ENCODE results near the gene PIWIL1. TPM values are rescaled to one million over a fixed set of nuclear protein-coding genes. Genes with fewer than 3 reads are reported as not detected.

The PIWIL1 gene
- total RNA-seq, 2 donors from 2014 or later: not detected

DNA sequence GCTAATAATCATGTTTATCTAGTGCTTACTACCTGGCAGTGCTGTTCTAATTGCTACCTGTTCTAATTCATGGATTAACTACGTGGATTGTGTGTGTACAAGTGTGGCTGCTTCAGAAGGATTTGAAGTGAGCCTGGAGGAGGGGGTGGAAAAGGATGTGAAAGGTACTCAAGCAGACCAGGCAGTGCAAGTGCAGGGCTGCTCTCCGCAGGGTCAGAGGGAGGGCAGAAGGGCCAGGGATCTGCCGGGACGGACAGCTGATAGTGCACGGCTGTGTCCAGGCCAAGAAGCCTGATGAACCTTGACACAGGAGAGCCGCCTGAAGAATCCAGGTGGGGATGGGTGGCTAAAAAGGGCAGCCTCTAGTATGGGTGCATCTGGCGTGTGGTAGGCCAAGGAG is 28.5 kb downstream of the PIWIL1 start:
- no peak for DNase-seq (ENCODE audit: low spot score)
- intact Hi-C loops (cut with DNase I): no loop called here

GRCh38 chr12:130367003-130367402 is 29.3 kb downstream of the PIWIL1 start:
- intact Hi-C loops (cut with DNase I): no loop called here
- DNase-seq (ENCODE audit: low spot score): no peak

DNA sequence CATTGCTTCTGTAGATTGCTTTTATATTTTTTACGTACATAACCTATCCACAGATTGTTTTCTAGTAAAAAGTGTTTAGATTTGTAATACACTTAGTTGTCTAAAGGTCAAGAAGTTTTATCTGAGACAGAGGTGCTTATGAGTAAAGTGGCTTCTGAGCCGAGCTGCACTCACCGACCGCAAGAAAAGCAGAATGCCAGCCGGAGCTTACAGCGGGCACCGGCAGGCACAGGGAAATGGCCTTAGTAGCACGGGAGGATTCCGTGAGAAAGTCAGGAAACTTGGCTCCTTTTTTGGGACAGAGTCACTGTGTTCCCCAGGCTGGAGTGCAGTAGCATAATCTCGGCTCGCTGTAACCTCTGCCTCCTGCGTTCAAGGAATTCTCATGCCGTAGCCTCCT is 29.8 kb downstream of the PIWIL1 start:
- intact Hi-C loops (cut with DNase I): no loop called here
- no peak for DNase-seq (ENCODE audit: low spot score)

DNA sequence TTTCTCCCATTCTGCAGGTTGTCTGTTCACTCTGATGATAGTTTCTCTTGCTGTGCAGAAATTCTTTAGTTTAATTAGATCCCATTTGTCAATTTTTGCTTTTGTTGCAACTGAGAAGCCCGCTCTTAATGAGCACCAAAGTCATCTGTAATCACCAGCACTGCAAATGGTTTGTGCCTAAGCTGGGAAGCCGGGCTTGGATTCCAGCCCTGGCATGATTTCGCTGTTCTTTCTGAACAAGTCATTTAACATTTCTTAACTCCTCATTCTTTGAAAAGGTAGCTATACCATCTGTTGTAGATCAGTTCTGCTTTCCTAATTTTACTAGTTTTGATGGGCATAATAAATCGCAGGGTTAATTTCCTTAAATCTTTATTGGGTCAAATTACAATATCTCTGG is 32.1 kb downstream of the PIWIL1 start:
- intact Hi-C loops (cut with DNase I): no loop called here
- DNase-seq (ENCODE audit: low spot score): no peak

GRCh38 chr12:130371296-130371695 is 33.6 kb downstream of the PIWIL1 start:
- no peak for DNase-seq (ENCODE audit: low spot score)
- intact Hi-C loops (cut with DNase I): no loop called here

DNA sequence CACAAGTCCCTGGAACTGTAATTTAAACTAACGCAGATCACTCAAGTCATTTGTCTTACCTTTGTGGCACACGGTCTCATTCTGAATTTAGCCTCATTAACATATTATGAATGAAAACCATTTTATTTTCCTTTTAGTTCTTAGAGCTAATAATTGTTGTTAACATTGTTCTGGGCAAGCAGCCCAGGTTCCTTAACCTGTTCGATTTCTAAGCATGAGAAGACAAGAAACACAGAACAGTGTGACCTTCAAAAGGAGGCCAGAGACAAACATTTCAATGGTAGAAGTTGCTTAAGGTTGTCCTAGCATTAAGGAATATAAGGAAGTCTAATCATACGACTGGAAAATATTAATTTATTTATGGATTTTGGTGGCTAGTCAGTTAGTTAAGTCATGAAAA is 35.2 kb downstream of the PIWIL1 start:
- no peak for DNase-seq (ENCODE audit: low spot score)

DNA sequence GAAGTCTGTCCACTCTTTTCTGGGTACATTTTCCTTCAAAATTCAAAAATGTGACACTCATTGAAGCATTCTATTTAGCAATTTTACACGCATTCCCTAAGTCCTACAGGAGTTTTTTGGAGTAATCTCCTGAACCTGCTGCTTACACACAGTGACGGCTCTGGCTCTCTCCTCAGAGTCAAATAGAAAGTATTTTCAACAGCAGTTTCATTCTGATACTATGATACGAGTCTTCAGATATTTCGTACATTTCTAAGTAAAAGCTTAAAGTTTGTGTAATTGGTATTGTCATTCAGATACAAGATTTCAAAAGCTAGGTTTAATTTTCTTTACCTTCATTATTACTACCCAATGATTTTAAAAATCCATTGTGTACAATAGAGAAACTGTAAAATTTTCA is 36.4 kb downstream of the PIWIL1 start:
- DNase-seq (ENCODE audit: low spot score): no peak
- intact Hi-C loops (cut with DNase I): loop anchor here in 1 of 2 donors (2.0 kb wide), 1 partner anchor 51 kb away; no protein-coding TSS in a partner anchor

More for the DNA sequence above, 35.2 kb downstream of the PIWIL1 start:
- intact Hi-C loops (cut with DNase I): no loop called here

DNA sequence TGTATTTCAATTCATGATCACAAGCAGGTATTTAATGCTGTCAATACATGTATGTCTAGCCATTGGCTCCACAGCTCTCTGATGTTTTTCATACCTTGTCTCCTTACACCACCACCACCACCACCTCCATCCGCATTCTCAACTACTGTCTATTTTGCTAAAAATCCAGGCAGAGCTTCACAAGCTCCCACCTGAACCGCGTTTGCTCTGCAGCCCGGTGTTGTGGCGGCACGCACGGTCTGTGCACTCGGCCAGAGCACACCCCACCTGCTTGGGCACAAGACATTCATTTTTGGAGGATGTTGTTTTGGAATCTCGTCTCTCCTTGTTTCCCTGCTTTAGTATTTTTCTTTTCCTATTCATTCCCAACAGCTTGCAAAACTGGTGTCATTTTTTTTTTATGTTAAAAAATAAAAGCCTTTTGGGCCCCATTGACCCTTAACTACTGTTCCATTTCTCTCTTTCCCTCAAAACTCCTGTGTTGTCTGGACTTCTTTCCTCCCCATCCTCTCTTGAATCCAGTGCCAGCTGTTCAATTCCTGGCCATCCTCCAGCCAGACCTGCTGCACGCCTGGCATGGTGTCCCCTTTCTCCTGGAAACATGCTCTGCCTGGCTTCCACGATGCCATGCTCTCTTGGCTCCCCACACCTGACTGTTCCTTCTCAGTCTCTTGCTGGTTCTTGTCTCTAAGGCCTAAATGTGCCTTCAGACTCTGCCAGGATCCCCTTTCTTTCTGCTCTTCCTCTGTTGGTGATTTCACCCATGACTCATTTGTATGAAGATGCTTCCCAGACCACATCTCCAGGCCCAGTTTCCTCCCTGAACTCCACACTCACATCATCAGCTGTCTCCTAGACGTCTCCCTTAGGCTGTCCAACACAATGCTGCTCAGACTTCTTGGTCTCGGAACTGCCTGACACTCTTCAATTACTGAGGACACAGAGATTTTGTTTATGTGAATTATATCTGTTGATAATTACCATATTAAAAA is 37.9 kb downstream of the PIWIL1 start:
- intact Hi-C loops (cut with DNase I): loop anchor here in 1 of 2 donors (2.0 kb wide), 1 partner anchor 53 kb away; no protein-coding TSS in a partner anchor
- DNase-seq (ENCODE audit: low spot score): no peak

DNA sequence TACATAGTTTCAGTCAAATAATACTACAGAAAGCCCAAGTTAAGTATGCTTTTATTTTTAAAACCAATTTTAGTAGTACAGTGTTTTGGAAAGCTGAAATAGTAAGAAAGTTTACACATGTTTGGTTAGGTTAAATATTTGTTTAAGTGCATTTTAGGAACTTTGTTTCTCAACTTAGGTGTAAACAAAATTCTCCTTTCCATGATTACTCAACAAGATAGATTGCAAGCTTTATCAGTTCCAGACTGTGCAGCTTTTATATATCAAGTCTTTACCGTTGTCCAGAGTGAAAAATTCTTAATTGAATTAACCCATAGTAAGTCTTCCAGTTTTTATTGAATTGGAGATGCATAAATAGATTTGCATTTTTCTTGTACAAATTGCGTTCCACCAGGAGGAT is 45.1 kb downstream of the PIWIL1 start:
- intact Hi-C loops (cut with DNase I): no loop called here
- no peak for DNase-seq (ENCODE audit: low spot score)

GRCh38 chr12:130384234-130384633 is 46.5 kb downstream of the PIWIL1 start:
- intact Hi-C loops (cut with DNase I): no loop called here
- no peak for DNase-seq (ENCODE audit: low spot score)

- intact Hi-C loops (cut with DNase I): no loop called here
- no peak for DNase-seq (ENCODE audit: low spot score)
Observed at GRCh38 chr12:130385193-130385592, 47.5 kb downstream of the PIWIL1 start.

- intact Hi-C loops (cut with DNase I): no loop called here
- DNase-seq (ENCODE audit: low spot score): no peak
Observed at GRCh38 chr12:130391186-130391585, 53.5 kb downstream of the PIWIL1 start.

- no peak for DNase-seq (ENCODE audit: low spot score)
- intact Hi-C loops (cut with DNase I): no loop called here
Observed at GRCh38 chr12:130394906-130395305, 57.2 kb downstream of the PIWIL1 start.

DNA sequence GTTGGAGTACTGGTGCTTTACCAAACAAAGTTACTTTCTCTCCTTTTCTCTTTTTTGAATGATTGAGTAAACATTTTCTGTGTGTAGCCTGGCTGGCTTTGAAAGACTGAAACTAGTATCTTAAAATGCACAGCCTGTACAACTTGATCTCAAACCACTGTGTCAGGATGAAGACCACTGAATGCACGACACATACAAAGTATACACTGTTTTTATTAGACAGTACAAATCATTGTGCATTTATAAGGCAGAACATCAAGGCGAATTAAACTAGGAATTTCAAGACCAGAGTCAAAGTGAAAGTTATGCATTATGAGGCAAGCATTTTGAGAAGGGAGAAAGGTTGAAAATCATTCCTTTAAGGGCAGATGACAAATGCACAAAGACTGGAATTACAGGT is 59.0 kb downstream of the PIWIL1 start:
- DNase-seq (ENCODE audit: low spot score): no peak
- intact Hi-C loops (cut with DNase I): no loop called here

GRCh38 chr12:130398100-130398848 is 60.6 kb downstream of the PIWIL1 start:
- intact Hi-C loops (cut with DNase I): no loop called here
- no peak for DNase-seq (ENCODE audit: low spot score)

- no peak for DNase-seq (ENCODE audit: low spot score)
- intact Hi-C loops (cut with DNase I): no loop called here
Observed at GRCh38 chr12:130401703-130402102, 64.0 kb downstream of the PIWIL1 start.

GRCh38 chr12:130405332-130405731 is 67.6 kb downstream of the PIWIL1 start:
- intact Hi-C loops (cut with DNase I): no loop called here
- DNase-seq (ENCODE audit: low spot score): no peak

GRCh38 chr12:130412384-130412783 is 74.7 kb downstream of the PIWIL1 start:
- DNase-seq (ENCODE audit: low spot score): no peak
- intact Hi-C loops (cut with DNase I): loop anchor here in 1 of 2 donors (10.0 kb wide), 1 partner anchor 1438 kb away; no protein-coding TSS in a partner anchor

DNA sequence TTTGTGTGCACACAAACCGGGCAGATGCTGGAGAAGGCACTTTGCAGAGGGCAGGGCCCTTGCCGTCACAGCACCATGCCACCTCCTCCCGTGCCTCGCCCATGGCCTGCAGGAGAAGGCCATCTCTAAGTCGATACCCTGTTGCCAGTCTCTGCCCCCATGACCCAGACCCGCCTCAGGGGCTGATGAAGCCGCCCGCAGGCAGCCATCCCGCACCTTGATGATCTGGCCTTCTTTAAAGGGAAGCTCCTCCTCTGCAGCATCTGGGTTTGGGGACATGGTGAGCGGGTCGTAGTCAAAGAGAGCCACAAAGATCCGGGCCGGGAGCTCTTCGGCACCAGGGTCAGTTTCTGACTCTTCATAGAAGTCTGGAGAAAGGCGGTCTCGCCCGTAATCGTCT is 76.2 kb downstream of the PIWIL1 start:
- intact Hi-C loops (cut with DNase I): loop anchor here in 1 of 2 donors (10.0 kb wide), 1 partner anchor 1439 kb away; no protein-coding TSS in a partner anchor
- DNase-seq (ENCODE audit: low spot score): no peak

GRCh38 chr12:130414381-130414780 is 76.7 kb downstream of the PIWIL1 start:
- intact Hi-C loops (cut with DNase I): loop anchor here in 1 of 2 donors (10.0 kb wide), 1 partner anchor 1440 kb away; no protein-coding TSS in a partner anchor
- DNase-seq (ENCODE audit: low spot score): no peak
